Mucosa of descending colon (tissue), 3 donors: ENCODE results near the gene C3orf20. TPM values are rescaled to one million over a fixed set of nuclear protein-coding genes. Genes with fewer than 3 reads are reported as not detected.

ENCODE experiments used
- ATAC-seq: fragments of 200-7000 bp; cut with Tn5 transposase; one replicate; pipeline ENCODE4 v1.9.1; 2020; ENCODE audit warnings: mild to moderate bottlenecking, moderate library complexity
- DNase-seq, 3 donors: peaks; one replicate each; pipeline ENCODE4 v3.0.0-alpha.2; 2020
- H3K36me3 ChIP-seq: fragments of 200-600 bp; one replicate; pipeline ENCODE4 v1.8.0; 2021; ENCODE audit warnings: low read depth, mild to moderate bottlenecking
- H3K4me1 ChIP-seq: fragments of 200-600 bp; one replicate; pipeline ENCODE4 v1.8.0; 2021; ENCODE audit warnings: low read depth, mild to moderate bottlenecking
- H3K4me3 ChIP-seq: fragments of 200-600 bp; one replicate; pipeline ENCODE4 v1.8.0; 2021; ENCODE audit warnings: mild to moderate bottlenecking
- H3K9me3 ChIP-seq: fragments of 200-600 bp; one replicate; pipeline ENCODE4 v1.8.0; 2021; ENCODE audit warnings: mild to moderate bottlenecking
- intact Hi-C, 2 donors: fragments of 100-400 bp; cut with DNase I in 1 of 2; cut with micrococcal nuclease in 1 of 2; formaldehyde crosslinking; loops; one replicate each; pipeline versions ENCODE4 v1.11.0 to v1.11.1; 2022; cut with DNase I, micrococcal nuclease
- total RNA-seq, 3 donors: library from RNA; stranded (reverse); fragmentation: NEBNext Ultra II Directional in 2 of 3; extraction: Animal tissue kit (Norgen Biotek cat#: 25700) in 2 of 3; gene quantifications; one replicate each; pipeline versions ENCODE4 v1.2.1 to v1.2.4, GENCODE V29; 2021 to 2023
- TF ChIP-seq, protein P1 (sequence below): fragments of 200-600 bp; IDR thresholded peaks from one replicate; pipeline ENCODE4 v1.8.0; 2022; ENCODE audit warnings: antibody characterized with exemption, mild to moderate bottlenecking
- donor health status: DM: no; HTN: no; CAD: no; lungs with moderate emphysema.
- donor health status: DM: no; HTN: no; CAD: no.
- donor health status: DM: no; HTN: yes; CAD: no.

Gene C3orf20
- total RNA-seq, 3 donors from 2014 or later, result not detected

DNA sequence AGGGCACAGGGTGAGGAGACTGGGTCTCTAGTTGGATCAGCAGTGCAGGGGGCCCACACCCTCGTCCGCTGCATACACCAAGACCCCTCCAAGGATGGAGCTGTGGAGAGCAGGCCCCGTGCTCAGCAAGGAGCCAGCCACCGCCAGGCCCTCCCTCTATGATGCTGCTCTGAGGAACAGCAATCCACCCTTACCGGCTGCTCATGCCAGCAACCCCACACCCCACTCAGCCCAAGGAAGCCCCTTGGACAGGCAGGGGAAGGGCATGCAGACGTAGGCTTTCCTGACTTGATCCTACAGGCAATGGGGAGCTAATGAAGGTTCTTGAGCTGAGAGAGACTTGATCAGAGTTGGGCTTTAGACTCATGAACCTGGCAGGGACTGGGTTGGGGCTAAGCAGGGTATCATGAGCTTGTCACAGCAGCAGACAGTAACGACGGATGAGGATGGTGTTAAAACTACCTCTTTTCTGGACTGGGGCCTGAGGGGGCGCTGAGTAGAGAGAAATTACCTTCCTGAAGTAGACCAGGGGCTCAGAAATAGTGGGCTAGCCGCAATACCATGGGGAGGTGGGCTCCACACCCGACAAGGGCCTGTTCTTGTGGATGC, 93.3 kb downstream of the C3orf20 start:
- ATAC-seq, result no peak
- no peaks in the 10 kb centered on the region for H3K36me3 ChIP-seq
- no peaks in the 10 kb centered on the region for H3K4me1 ChIP-seq
- intact Hi-C loops, result no loop called here
- no peak for DNase-seq
- no peaks in the 10 kb centered on the region for H3K9me3 ChIP-seq
- no peak overlapping the region for H3K4me3 ChIP-seq
- TF ChIP-seq, protein P1, sequence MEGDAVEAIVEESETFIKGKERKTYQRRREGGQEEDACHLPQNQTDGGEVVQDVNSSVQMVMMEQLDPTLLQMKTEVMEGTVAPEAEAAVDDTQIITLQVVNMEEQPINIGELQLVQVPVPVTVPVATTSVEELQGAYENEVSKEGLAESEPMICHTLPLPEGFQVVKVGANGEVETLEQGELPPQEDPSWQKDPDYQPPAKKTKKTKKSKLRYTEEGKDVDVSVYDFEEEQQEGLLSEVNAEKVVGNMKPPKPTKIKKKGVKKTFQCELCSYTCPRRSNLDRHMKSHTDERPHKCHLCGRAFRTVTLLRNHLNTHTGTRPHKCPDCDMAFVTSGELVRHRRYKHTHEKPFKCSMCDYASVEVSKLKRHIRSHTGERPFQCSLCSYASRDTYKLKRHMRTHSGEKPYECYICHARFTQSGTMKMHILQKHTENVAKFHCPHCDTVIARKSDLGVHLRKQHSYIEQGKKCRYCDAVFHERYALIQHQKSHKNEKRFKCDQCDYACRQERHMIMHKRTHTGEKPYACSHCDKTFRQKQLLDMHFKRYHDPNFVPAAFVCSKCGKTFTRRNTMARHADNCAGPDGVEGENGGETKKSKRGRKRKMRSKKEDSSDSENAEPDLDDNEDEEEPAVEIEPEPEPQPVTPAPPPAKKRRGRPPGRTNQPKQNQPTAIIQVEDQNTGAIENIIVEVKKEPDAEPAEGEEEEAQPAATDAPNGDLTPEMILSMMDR, result no peak

DNA sequence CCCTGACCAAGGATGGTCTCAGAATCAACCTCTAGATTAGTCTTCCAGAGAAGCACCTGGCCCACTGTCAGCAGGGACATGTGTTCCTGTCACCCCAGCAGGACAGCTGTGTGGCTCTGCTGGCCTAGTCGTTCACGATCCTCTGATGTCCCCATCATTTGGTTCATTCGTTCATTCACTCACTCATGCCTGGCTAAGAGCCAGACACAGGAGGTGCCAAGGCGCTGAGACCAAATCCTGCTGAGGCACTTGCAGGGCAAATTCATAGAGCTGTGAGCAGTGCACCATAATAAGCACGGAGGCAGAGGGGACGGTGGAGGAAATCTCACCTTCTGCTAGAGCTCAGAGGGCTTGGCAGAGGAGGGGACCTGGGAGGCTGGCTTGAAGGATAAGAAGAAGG, 93.9 kb downstream of the C3orf20 start:
- intact Hi-C loops, result no loop called here
- ATAC-seq, result no peak
- Histone ChIP-seq H3K36me3 (no peaks in the 10 kb centered on the region), H3K4me3 (no peak overlapping the region), H3K4me1 (no peaks in the 10 kb centered on the region), H3K9me3 (no peaks in the 10 kb centered on the region)
- TF ChIP-seq, protein P1, result no peak
- DNase-seq, result no peak

DNA sequence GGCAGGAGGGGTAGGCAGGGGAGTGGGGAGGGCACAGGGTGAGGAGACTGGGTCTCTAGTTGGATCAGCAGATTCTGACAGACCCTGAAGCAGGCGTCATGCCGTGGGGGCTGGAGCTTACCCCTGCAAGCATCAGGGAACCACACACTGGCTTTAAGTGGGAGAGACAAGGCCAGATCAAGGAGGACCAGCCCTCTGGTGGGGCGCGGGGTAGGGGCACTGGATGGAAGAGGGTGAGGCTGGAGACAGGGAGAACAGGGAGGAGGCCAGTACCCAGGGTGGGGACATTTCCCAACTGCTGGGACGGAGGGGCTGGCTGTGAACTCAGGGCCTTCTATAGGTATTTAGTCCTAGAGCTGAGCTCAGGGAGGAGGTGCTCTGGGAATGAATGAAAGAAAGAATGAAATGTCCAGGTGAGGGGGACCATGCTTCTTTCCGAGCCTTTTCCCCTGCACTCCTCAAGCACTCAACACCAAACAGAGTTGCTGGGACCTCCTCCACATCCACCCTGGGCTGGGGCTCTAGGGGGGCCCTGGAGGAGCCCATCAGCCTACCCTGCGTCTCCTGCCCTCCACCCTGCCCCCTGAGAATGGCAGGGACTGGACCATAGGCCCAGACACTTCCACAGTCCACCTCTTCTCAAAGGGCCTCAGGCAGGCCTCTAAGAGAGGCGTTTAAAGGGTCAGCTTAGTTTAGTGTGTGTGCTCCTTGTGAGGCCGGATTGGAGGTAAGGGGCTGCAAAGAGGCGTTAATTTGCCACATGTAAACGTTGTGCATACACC, 94.8 kb downstream of the C3orf20 start:
- ATAC-seq (no peak), DNase-seq (no peak)
- H3K4me1 ChIP-seq, result no peaks in the 10 kb centered on the region
- H3K4me3 ChIP-seq, result no peak overlapping the region
- no peaks in the 10 kb centered on the region for H3K9me3 ChIP-seq
- intact Hi-C loops, result no loop called here
- TF ChIP-seq, protein P1, result no peak
- no peaks in the 10 kb centered on the region for H3K36me3 ChIP-seq

DNA sequence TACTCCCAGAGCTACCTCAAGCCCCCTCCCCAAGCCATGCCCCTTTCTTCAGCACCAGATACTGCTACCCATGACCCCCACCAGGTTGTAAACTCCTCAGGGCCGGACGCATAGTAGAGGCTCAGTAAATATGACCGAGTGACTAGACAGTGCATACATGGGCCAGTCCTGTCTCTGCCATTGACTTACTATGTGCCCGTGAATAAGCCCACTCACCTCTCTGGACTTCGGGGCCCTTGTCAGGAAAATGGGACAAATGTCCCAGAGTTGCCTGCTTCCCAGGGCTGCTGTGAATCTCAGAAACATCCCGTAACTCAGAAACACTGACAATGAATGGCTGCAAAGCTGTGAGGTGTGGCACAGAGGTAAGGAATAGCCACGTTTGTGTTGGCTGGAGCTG, 95.7 kb downstream of the C3orf20 start:
- Histone ChIP-seq H3K4me3 (no peak overlapping the region), H3K9me3 (no peaks in the 10 kb centered on the region), H3K4me1 (no peaks in the 10 kb centered on the region), H3K36me3 (no peaks in the 10 kb centered on the region)
- DNase-seq, result no peak
- ATAC-seq, result no peak
- TF ChIP-seq, protein P1, result no peak
- intact Hi-C loops, result no loop called here

DNA sequence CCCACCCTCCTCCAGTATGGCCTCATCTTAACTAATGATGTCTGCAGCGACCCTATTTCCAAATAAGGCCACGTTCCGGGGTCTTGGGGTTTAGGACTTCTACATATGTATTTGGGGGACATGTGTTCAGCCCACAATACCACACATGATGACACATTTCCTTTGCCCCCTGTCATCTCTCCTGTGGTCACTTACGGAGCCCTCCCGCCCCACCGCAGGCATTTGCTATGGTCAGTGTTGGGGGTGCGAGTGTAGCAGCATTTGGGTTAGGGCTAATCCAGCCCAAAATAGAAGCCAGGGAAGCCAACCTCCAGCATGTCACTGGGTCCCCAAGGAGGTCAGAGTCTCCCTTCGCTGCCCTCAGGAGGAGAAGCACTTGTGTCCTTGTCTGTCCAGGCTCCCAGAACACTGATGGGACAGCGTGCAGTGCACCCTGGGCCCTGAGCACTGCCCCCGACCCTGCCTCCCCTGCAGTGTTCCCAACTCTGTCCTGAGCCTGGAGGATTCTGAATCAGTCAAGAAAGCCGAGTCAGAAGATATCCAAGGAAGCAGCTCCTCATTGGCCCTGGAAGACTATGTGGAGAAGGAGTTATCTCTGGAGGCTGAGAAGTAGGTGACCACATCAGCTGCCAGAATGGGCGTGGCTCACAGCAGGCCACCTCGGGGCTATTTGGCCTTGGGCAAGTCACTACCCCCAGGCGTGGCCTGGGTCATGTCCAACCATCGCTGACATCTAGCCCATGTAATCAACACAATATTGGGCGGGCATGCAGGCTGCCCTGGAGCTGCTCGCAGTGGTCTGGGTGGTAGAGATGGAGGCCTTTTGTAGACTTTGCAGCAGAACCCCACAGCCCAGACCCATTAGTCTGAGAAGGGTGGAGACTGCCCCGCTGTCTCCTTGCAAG, 96.9 kb downstream of the C3orf20 start:
- Histone ChIP-seq H3K36me3 (no peaks in the 10 kb centered on the region), H3K9me3 (no peaks in the 10 kb centered on the region), H3K4me1 (no peaks in the 10 kb centered on the region), H3K4me3 (no peak overlapping the region)
- intact Hi-C loops, result no loop called here
- DNase-seq (no peak), ATAC-seq (no peak)
- TF ChIP-seq, protein P1, result no peak
